HG03159 (cell line): ENCODE results near the gene PCDHGB2.
"Not testable (repeated sequence)": the region's sequence is repeated elsewhere in the genome, so short reads cannot be mapped to it uniquely, and the experiment has no call there.

ENCODE experiments used
- ATAC-seq: cut with Tn5 transposase; IDR thresholded peaks from one replicate; pipeline ENCODE4 v1.9.1; 2021; ENCODE audit warnings: mild to moderate bottlenecking, moderate library complexity; ENCODE audit not compliant: unreplicated experiment

PCDHGB2 gene

DNA sequence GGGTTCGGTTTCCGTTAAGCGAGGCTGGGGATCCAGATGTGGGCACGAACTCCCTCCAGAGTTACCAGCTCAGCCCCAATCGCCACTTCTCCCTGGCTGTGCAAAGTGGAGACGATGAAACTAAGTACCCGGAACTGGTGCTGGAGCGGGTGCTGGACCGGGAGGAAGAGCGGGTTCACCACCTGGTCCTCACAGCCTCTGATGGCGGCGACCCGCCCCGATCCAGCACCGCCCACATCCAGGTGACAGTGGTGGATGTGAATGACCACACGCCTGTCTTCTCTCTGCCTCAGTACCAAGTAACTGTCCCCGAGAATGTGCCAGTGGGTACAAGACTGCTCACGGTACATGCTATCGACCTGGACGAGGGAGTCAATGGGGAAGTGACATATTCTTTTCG is 23.6 kb downstream of the PCDHGB2 start:
- no peak for ATAC-seq

DNA sequence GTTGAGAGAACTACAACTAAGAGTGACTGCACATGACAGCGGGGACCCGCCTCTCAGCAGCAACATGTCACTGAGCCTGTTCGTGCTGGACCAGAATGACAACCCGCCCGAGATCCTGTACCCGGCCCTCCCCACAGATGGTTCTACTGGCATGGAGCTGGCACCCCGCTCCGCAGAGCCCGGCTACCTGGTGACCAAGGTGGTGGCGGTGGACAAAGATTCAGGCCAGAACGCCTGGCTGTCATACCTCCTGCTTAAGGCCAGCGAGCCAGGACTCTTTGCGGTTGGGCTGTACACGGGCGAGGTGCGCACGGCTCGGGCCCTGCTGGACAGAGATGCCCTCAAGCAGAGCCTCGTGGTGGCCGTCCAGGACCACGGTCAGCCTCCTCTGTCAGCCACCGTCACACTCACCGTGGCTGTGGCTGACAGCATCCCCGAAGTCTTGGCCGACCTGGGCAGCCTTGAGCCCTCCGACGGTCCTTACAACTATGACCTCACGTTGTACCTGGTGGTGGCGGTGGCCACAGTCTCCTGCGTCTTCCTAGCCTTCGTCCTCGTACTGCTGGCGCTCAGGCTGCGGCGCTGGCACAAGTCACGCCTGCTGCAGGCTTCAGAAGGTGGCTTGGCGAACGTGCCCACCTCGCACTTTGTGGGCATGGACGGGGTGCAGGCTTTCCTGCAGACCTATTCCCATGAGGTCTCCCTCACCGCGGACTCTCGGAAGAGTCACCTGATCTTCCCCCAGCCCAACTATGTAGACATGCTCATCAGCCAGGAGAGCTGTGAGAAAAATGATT is 24.9 kb downstream of the PCDHGB2 start:
- ATAC-seq = no peak

DNA sequence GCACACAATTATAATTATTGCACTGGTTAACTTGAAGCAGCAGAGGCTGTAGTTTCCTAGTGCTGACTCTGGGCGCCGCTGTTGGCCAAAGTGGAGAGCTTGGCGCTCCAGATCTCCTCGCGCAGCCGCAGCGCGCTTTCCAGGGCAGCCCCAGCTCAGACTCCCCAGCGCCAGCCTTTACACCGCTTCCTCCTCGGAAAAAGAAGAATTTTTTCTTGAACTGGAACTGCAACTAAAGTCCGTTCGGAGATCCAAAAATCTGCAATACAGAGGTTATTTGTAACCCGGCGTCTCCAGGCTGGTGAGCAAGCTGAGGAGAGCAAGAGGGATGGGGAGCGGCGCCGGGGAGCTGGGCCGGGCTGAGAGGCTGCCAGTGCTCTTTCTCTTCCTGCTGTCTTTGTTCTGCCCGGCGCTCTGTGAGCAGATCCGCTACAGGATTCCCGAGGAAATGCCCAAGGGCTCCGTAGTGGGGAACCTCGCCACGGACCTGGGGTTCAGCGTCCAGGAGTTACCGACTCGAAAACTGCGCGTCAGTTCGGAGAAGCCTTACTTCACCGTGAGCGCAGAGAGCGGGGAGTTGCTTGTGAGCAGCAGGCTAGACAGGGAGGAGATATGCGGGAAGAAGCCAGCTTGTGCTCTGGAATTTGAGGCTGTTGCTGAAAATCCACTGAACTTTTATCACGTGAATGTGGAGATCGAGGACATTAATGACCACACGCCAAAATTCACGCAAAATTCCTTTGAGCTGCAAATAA is 27.9 kb downstream of the PCDHGB2 start, which contains the start of gene PCDHGB4:
Gene PCDHGB4, plus strand, starts transcription at position 142 of the 755 bp plus-strand sequence. Its CDS starts 187 bp downstream, at position 329.
- ATAC-seq = not testable (repeated sequence)

- no peak for ATAC-seq
Observed at GRCh38 chr5:141388661-141389060, 28.9 kb downstream of the PCDHGB2 start.

GRCh38 chr5:141389153-141390042 is 29.6 kb downstream of the PCDHGB2 start:
- no peak for ATAC-seq

DNA sequence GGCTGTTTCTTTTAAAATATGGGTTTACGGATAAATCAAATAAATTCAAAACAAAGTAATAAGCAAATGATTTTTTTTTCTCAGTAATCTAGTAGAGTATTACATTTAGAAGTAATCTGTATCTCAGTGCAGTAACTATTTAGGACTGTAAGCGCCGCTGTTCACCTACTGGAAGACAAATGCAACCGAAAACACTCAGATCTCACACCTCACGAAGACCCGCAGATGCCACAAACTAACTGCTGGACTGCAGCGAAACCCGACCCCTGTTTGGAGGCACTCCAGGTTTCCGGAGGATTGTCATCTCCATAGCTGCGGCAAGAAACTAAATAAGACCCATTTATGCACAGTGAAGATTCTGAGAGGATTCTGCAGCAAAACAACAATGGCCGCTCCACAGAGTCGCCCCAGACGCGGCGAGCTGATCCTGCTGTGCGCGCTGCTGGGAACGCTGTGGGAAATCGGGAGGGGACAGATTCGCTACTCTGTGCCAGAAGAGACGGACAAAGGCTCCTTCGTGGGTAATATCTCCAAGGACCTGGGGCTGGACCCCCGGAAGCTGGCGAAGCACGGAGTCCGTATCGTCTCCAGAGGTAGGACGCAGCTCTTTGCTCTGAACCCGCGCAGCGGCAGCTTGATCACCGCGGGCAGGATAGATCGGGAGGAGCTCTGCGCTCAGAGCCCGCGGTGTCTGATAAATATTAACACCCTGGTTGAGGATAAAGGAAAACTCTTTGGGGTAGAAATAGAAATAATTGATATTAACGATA is 32.8 kb downstream of the PCDHGB2 start, which contains the start of gene PCDHGA8:
Gene PCDHGA8, plus strand, starts transcription at position 205 of the 770 bp plus-strand sequence. Its CDS starts 181 bp downstream, at position 386.
- no peak for ATAC-seq

GRCh38 chr5:141393267-141393666 is 33.5 kb downstream of the PCDHGB2 start:
- ATAC-seq = no peak

DNA sequence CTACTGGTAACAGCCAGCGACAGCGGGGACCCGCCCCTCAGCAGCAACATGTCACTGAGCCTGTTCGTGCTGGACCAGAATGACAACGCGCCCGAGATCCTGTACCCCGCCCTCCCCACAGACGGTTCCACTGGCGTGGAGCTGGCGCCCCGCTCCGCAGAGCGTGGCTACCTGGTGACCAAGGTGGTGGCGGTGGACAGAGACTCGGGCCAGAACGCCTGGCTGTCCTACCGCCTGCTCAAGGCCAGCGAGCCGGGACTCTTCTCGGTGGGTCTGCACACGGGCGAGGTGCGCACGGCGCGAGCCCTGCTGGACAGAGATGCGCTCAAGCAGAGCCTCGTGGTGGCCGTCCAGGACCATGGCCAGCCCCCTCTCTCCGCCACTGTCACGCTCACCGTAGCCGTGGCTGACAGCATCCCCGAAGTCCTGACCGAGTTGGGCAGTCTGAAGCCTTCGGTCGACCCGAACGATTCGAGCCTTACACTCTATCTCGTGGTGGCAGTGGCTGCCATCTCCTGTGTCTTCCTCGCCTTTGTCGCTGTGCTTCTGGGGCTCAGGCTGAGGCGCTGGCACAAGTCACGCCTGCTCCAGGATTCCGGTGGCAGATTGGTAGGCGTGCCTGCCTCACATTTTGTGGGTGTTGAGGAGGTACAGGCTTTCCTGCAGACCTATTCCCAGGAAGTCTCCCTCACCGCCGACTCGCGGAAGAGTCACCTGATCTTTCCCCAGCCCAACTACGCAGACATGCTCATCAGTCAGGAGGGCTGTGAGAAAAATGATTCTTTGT is 34.8 kb downstream of the PCDHGB2 start:
- ATAC-seq = not testable (repeated sequence)

GRCh38 chr5:141397756-141398551 is 38.2 kb downstream of the PCDHGB2 start, which contains the start of gene PCDHGB5:
TSS of gene PCDHGB5 (plus strand) at chr5:141397947. CDS start at chr5:141398128, 181 bp downstream.
- ATAC-seq = peak; percentile 92

- no peak for ATAC-seq
Observed at GRCh38 chr5:141398608-141399007, 38.8 kb downstream of the PCDHGB2 start.

- ATAC-seq = no peak
Observed at GRCh38 chr5:141399555-141400258, 39.9 kb downstream of the PCDHGB2 start.

DNA sequence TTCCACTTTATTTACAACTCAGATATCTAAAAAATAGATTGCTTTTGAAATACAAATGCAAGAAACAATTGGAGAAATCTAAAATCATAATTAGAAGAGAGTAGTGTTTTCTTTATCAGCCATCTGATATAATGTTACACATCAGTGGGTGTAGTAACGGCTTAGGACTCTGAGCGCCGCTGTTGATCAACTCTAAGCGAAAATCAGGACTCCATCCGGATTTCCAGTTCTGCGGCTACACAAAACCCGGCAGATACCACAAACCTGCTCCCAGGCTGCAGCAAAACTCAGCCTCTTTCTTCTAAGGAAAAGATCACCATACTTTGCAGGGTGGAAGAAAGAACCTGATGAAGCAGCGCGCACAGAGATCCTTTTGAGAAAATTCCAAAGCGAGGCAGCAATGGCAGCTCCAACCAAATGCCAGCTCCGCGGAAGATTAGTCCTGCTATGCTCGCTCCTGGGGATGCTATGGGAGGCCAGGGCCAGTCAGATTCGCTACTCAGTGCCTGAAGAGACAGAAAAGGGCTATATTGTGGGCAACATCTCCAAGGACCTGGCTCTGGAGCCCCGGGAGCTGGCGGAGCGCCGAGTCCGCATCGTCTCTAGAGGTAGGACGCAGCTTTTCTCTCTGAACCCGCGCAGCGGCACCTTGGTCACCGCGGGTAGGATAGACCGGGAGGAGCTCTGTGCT is 42.9 kb downstream of the PCDHGB2 start, which contains the start of gene PCDHGA9:
Gene PCDHGA9, plus strand, starts transcription at position 226 of the 691 bp plus-strand sequence. Its CDS starts 175 bp downstream, at position 401.
- no peak for ATAC-seq

DNA sequence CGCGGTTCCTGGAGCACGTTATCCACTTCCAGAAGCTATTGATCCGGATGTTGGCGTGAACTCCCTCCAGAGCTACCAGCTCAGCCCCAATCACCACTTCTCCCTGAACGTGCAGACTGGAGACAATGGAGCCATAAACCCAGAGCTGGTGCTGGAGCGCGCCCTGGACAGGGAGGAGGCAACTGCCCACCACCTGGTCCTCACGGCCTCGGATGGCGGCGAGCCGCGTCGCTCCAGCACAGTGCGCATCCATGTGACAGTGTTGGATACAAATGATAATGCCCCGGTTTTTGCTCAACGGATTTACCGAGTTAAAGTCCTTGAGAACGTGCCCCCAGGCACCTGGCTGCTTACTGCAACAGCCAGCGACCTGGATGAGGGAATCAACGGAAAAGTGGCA is 43.6 kb downstream of the PCDHGB2 start:
- no peak for ATAC-seq

DNA sequence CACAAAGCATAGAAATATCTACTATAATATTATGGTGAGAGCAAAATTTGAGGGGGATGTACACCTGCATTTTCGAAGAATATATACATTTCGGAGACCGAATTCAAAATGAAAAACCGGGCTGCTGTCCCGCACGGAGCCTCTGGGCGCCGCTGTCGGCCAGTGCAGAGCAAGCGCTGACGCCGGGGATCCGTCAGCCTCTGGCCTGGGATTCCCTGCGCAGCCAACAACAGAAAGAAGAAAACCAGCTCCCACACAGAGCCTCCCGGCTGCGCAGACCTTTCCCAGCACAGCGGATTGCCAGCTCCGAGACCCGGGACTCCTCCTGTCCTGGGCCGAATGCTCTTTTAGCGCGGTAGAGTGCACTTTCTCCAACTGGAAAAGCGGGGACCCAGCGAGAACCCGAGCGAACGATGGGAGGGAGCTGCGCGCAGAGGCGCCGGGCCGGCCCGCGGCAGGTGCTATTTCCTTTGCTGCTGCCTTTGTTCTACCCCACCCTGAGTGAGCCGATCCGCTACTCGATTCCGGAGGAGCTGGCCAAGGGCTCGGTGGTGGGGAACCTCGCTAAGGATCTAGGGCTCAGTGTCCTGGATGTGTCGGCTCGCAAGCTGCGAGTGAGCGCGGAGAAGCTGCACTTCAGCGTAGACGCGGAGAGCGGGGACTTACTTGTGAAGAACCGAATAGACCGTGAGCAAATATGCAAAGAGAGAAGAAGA is 48.2 kb downstream of the PCDHGB2 start, which contains the start of gene PCDHGB6:
Gene PCDHGB6, plus strand, starts transcription at position 232 of the 716 bp plus-strand sequence. Its CDS starts 182 bp downstream, at position 414.
- ATAC-seq = not testable (repeated sequence)

DNA sequence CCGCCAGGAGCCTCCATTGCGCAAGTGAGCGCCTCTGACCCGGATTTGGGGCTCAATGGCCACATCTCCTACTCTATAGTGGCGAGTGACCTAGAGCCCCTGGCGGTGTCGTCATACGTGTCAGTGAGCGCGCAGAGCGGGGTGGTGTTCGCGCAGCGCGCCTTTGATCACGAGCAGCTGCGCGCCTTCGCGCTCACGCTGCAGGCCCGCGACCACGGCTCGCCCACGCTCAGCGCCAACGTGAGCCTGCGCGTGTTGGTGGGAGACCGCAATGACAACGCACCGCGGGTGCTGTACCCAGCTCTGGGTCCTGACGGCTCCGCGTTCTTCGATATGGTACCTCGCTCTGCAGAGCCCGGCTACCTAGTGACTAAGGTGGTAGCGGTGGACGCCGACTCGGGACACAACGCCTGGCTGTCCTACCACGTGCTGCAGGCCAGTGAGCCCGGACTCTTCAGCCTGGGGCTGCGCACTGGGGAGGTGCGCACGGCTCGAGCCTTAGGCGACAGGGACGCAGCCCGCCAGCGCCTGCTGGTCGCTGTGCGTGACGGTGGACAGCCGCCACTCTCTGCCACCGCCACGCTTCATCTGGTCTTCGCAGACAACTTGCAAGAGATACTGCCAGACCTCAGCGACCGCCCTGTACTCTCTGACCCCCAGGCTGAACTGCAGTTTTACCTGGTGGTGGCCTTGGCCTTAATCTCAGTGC is 50.0 kb downstream of the PCDHGB2 start:
- no peak for ATAC-seq

DNA sequence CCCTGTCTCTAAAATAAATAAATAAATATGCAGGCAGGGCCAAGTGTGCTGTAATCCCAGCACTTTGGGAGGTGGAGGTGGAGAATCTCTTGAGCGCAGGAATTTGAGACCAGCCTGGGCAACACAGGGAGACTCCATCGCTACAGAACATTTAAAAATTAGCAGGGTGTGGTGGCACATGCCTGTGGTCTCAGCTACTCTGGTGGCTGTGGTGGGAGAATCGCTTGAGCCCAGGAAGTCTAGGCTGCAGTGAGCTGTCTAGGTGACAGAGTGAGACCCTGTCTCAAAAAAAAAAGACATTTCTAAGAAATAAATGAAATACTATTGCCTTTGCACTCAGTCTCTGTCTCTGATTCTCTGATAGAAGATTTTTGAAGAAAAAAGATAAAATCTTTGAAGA is 51.8 kb downstream of the PCDHGB2 start:
- ATAC-seq = no peak
